ENCODE results near the gene TNP1.

Gene TNP1, protein sequence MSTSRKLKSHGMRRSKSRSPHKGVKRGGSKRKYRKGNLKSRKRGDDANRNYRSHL

DNA sequence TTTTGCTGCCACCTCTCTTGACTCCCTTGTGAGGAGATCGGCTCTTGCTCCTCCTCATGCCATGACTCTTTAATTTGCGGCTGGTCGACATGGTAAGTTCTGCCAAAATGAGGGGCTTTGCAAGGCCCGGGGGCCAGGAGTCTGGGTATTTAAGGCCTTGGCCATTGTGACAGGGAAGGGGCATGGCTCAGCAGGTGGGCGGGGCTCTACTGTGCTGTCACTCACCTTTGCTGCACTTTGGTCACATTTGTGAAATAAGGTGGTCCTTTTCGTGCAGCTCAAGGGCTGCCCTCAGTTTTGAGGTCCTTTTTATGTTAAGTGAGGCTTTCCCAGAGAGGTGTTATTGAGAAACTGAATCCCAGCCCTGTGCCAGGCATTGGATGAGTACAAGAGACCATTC lies at the start of gene TNP1:
Gene TNP1 (minus strand): TSS at position 121 of the 400 bp plus-strand sequence. CDS start 30 bp downstream, at position 91.
- DNase-seq (ENCODE audit: extremely low read depth, insufficient read length) = no peak
- TF ChIP-seq, protein P1, sequence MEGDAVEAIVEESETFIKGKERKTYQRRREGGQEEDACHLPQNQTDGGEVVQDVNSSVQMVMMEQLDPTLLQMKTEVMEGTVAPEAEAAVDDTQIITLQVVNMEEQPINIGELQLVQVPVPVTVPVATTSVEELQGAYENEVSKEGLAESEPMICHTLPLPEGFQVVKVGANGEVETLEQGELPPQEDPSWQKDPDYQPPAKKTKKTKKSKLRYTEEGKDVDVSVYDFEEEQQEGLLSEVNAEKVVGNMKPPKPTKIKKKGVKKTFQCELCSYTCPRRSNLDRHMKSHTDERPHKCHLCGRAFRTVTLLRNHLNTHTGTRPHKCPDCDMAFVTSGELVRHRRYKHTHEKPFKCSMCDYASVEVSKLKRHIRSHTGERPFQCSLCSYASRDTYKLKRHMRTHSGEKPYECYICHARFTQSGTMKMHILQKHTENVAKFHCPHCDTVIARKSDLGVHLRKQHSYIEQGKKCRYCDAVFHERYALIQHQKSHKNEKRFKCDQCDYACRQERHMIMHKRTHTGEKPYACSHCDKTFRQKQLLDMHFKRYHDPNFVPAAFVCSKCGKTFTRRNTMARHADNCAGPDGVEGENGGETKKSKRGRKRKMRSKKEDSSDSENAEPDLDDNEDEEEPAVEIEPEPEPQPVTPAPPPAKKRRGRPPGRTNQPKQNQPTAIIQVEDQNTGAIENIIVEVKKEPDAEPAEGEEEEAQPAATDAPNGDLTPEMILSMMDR (IDR thresholded peaks at IDR 0.05; ENCODE audit: insufficient read depth, low read length, poor library complexity, severe bottlenecking) = no peak
- no peaks in the 10 kb centered on the region for H3K27me3 ChIP-seq (replicated peaks; ENCODE audit: control insufficient read depth, insufficient read depth, low read length)
- no peak within 1 kb of the TSS for H3K4me3 ChIP-seq (replicated peaks; ENCODE audit: low read depth, low read length)
- no peaks in the 10 kb centered on the region for H3K36me3 ChIP-seq (ENCODE audit: control insufficient read depth, insufficient read depth, low read length)

DNA sequence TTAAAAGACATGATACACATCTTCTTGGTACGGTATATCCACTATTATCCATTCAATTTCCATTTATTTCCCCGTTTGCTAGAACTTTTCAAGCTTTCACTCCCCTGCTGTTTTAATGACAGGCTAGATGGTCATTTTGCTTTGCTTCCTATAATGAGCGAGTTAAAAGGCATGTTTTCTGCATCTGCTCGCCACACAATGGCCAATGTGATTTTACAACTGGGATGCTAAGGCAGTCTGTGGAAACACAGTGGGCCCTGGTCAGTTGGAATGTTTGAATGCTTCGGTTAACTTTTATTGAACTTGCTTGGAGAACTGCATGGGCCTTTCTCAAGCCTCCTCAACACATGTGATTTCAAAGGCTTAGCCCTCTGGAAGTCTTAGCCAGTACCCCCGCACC lies 48.4 kb upstream of the TNP1 start:
- H3K4me3 ChIP-seq (replicated peaks; ENCODE audit: low read depth, low read length) = no peak overlapping the region
- TF ChIP-seq, protein P1 (IDR thresholded peaks at IDR 0.05; ENCODE audit: insufficient read depth, low read length, poor library complexity, severe bottlenecking) = no peak
- no peak for DNase-seq (ENCODE audit: extremely low read depth, insufficient read length)
- no peaks in the 10 kb centered on the region for H3K36me3 ChIP-seq (ENCODE audit: control insufficient read depth, insufficient read depth, low read length)
- H3K27me3 ChIP-seq (replicated peaks; ENCODE audit: control insufficient read depth, insufficient read depth, low read length) = no peaks in the 10 kb centered on the region; the same call in 1 of the 2 replicates

DNA sequence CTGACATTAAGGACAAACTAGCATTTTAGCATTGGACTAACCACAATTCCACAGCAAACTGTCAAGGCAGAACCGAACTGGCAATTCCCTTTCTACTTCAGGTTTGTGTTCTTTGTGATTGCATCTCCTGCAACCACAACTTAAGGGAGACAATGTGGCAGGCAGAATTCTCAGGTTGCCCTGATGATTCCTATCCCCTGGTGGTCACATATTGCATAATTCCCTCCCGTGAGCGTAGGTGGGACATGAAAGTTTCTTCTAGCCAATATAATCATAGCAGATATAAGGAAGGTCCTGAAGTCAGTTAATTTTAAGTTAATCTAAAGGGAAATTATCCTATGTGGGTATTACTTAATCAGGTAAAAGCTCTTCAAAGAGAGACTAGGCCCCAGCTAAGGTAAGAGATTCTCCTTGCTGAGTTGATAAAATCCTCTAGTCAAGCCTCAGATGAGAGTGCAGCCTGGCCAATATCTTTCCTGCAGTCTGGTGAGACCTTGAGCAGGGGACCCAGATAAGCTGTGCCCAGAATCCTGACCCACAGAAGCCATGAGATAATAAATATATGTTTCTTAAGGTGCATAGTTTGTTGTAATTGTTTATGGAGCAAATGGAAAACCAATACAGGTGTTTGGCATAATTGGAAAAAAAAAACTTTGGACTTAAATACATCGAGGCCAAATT lies 45.9 kb upstream of the TNP1 start:
- no peak for DNase-seq (ENCODE audit: extremely low read depth, insufficient read length)
- TF ChIP-seq, protein P1 (IDR thresholded peaks at IDR 0.05; ENCODE audit: insufficient read depth, low read length, poor library complexity, severe bottlenecking) = no peak
- H3K4me3 ChIP-seq (replicated peaks; ENCODE audit: low read depth, low read length) = no peak overlapping the region
- H3K27me3 ChIP-seq (replicated peaks; ENCODE audit: control insufficient read depth, insufficient read depth, low read length) = no peaks in the 10 kb centered on the region
- no peaks in the 10 kb centered on the region for H3K36me3 ChIP-seq (ENCODE audit: control insufficient read depth, insufficient read depth, low read length)

DNA sequence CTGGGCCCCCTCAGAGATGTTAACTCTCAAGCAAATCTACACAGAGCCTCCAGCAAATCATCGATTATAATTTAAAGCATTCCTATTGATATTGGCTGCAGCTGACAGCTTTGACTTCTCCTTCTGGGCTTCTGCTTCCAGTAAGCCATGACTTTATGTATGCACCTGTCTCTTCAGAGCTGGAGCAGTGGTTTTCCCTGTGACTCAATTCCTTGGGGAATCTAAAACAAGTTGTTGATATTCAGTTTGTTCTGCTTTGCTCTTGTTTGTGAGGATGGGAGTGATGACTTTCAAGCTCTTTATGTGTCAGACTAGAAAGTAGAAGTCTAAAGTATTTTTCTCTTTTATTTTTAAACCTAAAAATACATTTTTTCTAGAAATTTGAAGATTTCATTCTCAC lies 45.1 kb upstream of the TNP1 start:
- TF ChIP-seq, protein P1 (IDR thresholded peaks at IDR 0.05; ENCODE audit: insufficient read depth, low read length, poor library complexity, severe bottlenecking) = no peak

DNA sequence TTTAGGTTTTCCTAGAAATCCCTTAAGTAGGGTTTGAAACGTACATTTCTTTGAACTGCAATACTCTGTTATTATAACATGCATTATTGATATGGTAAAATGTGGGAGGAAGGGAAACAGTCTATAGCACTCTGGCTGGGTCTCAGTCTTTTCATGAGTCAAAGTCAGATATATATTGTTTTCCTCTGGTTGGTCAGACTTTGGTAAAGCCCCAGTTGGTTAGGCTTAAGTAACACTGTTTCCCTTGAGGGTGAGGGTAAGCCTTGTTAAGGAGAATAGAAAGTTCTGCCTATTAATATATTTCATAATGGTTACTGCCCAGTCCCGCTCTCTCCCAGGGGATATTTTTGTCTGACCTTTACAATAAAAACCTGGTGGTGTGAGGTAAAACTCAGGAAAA lies 44.7 kb upstream of the TNP1 start:
- no peak for DNase-seq (ENCODE audit: extremely low read depth, insufficient read length)
- Histone ChIP-seq H3K36me3 (ENCODE audit: control insufficient read depth, insufficient read depth, low read length) (no peaks in the 10 kb centered on the region), H3K4me3 (replicated peaks; ENCODE audit: low read depth, low read length) (no peak overlapping the region), H3K27me3 (replicated peaks; ENCODE audit: control insufficient read depth, insufficient read depth, low read length) (no peaks in the 10 kb centered on the region)
- TF ChIP-seq, protein P1 (IDR thresholded peaks at IDR 0.05; ENCODE audit: insufficient read depth, low read length, poor library complexity, severe bottlenecking) = no peak

More for the DNA sequence above, 45.1 kb upstream of the TNP1 start:
- no peak overlapping the region for H3K4me3 ChIP-seq (replicated peaks; ENCODE audit: low read depth, low read length)
- no peak for DNase-seq (ENCODE audit: extremely low read depth, insufficient read length)
- no peaks in the 10 kb centered on the region for H3K36me3 ChIP-seq (ENCODE audit: control insufficient read depth, insufficient read depth, low read length)
- no peaks in the 10 kb centered on the region for H3K27me3 ChIP-seq (replicated peaks; ENCODE audit: control insufficient read depth, insufficient read depth, low read length)

Measured in GM06990 (cell line).